ENCODE data around the gene FSTL4.

DNA sequence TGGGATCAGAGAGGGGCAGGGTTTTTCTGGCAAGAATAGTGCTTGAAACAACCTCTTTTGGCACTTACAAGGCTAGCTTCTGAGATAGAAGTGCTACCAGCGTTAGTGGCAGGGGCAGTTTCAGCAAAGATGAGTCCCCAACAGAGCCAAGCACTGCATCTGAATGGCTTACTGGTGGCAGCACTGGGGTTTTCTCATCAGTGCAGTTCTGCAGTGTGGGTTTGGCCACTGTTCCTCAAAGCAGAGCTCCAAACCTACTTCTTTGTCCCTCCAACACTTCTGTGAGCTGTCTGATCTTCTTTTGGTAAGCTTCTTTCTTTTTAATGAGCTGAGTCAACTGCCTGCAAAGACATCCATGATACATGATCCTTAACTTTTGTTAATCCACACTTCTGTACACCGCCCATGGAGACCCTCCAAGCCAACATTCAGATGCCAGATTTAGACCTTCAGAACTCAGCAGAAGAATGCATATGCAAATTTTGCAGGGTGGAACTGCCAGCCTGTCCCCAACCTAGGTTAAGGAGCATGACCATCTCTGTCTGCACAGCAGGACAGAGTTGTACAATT is 29.9 kb upstream of the FSTL4 start:
- TF ChIP-seq, protein P1, sequence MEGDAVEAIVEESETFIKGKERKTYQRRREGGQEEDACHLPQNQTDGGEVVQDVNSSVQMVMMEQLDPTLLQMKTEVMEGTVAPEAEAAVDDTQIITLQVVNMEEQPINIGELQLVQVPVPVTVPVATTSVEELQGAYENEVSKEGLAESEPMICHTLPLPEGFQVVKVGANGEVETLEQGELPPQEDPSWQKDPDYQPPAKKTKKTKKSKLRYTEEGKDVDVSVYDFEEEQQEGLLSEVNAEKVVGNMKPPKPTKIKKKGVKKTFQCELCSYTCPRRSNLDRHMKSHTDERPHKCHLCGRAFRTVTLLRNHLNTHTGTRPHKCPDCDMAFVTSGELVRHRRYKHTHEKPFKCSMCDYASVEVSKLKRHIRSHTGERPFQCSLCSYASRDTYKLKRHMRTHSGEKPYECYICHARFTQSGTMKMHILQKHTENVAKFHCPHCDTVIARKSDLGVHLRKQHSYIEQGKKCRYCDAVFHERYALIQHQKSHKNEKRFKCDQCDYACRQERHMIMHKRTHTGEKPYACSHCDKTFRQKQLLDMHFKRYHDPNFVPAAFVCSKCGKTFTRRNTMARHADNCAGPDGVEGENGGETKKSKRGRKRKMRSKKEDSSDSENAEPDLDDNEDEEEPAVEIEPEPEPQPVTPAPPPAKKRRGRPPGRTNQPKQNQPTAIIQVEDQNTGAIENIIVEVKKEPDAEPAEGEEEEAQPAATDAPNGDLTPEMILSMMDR (optimal IDR thresholded peaks at IDR 0.05 in 1 of 3, IDR thresholded peaks at IDR 0.05 in 1 of 3, conservative IDR thresholded peaks at IDR 0.05 in 1 of 3; ENCODE audit: extremely low read depth in 1 of 3, insufficient read depth in 2 of 3, low read length in 3 of 3): no peak
- TF ChIP-seq EZH2 (IDR thresholded peaks at IDR 0.05; ENCODE audit: low read length): no peak

Data from keratinocyte (primary cell).